HCT116 (cell line): Measurements from ENCODE around the gene RPLP2. TPM values are rescaled to one million over a fixed set of nuclear protein-coding genes. Genes with fewer than 3 reads are reported as not detected.
A peak's percentile ranks its signal among the peaks of the same experiment; 100 is the strongest.

Source experiments
- ATAC-seq: fragments of 200-7000 bp; cut with Tn5 transposase; 2 replicates; pipeline ENCODE4 v1.9.1; 2020; ENCODE audit warnings: mild to moderate bottlenecking, moderate library complexity
- BruUV-seq: library from RNA; stranded (reverse); fragments of 400-500 nt; replicated peaks from 2 replicates; lab custom pipeline; 2021; lab: Mats Ljungman, UMichigan
- CTCF ChIA-PET: fragments of 300-600 bp; sonication (Branson Sonifier 250); formaldehyde crosslinking; loops from one replicate; lab custom pipeline; 2021; ENCODE audit warnings: antibody characterized with exemption; lab: Charles Lee
- POLR2A ChIA-PET: fragments of 300-600, 350-600 bp; sonication (Branson Sonifier 250); formaldehyde crosslinking; loops from one replicate; lab custom pipeline; 2021; ENCODE audit warnings: antibody characterized with exemption; lab: Charles Lee
- RAD21 ChIA-PET, 2 experiments: fragments of 300-600 bp; sonication (Branson Sonifier 250); formaldehyde crosslinking; loops; one replicate each; lab custom pipeline; 2023; ENCODE audit warnings: low total read pairs in 2 of 2; ENCODE audit not compliant: uncharacterized antibody in 2 of 2, unreplicated experiment in 2 of 2, low non-redundant PET in 1 of 2; lab: Charles Lee
- DNase-seq: peaks from one replicate; pipeline ENCODE4 v3.0.0-alpha.2; 2010; ENCODE audit warnings: low read depth, low spot score
- H2AFZ ChIP-seq: fragments of 200-600 bp; shearing (Covaris generic), sonication (generic); 2 replicates; pipeline ENCODE4 v1.6.1; 2017; ENCODE audit warnings: low read depth, mixed run types, mixed read lengths, antibody characterized with exemption, low read length; ENCODE audit not compliant: poor library complexity, severe bottlenecking
- H3K27ac ChIP-seq: 2 replicates; pipeline ENCODE4 v1.5.1; 2012; ENCODE audit warnings: low read depth, low read length
- H3K27me3 ChIP-seq: fragments of 200-600 bp; sonication (generic); 2 replicates; pipeline ENCODE4 v1.6.1; 2016; ENCODE audit warnings: mixed run types, low read length, mixed read lengths; ENCODE audit not compliant: insufficient read depth
- H3K36me3 ChIP-seq, 2 experiments: fragments of 200-500 bp in 1 of 2; fragments of 200-600 bp in 1 of 2; sonication (Bioruptor generic) in 1 of 2; sonication (generic) in 1 of 2; 2 replicates each; pipeline versions ENCODE4 v1.5.1 to v1.6.1; 2014 to 2016; ENCODE audit warnings: low read length in 2 of 2, inconsistent platforms in 1 of 2, mixed read lengths in 1 of 2, mixed run types in 1 of 2; ENCODE audit not compliant: insufficient read depth in 2 of 2, control insufficient read depth in 1 of 2
- H3K4me1 ChIP-seq, 2 experiments: fragments of 200-600 bp in 1 of 2; sonication (generic) in 1 of 2; 2 replicates each; pipeline versions ENCODE4 v1.5.1 to v1.6.1; 2012 to 2017; ENCODE audit warnings: low read length in 2 of 2, inconsistent platforms in 1 of 2, mild to moderate bottlenecking in 1 of 2, mixed read lengths in 1 of 2, mixed run types in 1 of 2, moderate library complexity in 1 of 2; ENCODE audit not compliant: insufficient read depth in 2 of 2, control insufficient read depth in 1 of 2
- H3K4me2 ChIP-seq: fragments of 200-600 bp; sonication (generic); 2 replicates; pipeline ENCODE4 v1.6.1; 2017; ENCODE audit warnings: mixed run types, low read length, mixed read lengths
- H3K4me3 ChIP-seq, 2 experiments: fragments of 200-600 bp in 1 of 2; sonication (generic) in 1 of 2; replicated peaks in 1 of 2; 2 replicates each; pipeline ENCODE4 v1.5.1; 2011 to 2016; ENCODE audit warnings: low read length in 2 of 2, control low read depth in 1 of 2, low read depth in 1 of 2, mild to moderate bottlenecking in 1 of 2, mixed read lengths in 1 of 2, mixed run types in 1 of 2
- H3K79me2 ChIP-seq: fragments of 200-600 bp; sonication (generic); 2 replicates; pipeline ENCODE4 v1.6.1; 2017; ENCODE audit warnings: mild to moderate bottlenecking, mixed run types, low read length, moderate library complexity, mixed read lengths; ENCODE audit not compliant: insufficient read depth
- H3K9ac ChIP-seq: fragments of 200-600 bp; sonication (generic); 2 replicates; pipeline ENCODE4 v1.6.1; 2016; ENCODE audit warnings: low read length, mixed read lengths
- H3K9me2 ChIP-seq: fragments of 200-600 bp; sonication (generic), shearing (Covaris generic); 2 replicates; pipeline ENCODE4 v1.6.1; 2017; ENCODE audit warnings: mixed run types, mild to moderate bottlenecking, moderate library complexity; ENCODE audit not compliant: insufficient read depth
- H3K9me3 ChIP-seq, 2 experiments: fragments of 200-500 bp in 1 of 2; fragments of 200-600 bp in 1 of 2; sonication (Bioruptor generic) in 1 of 2; sonication (generic) in 1 of 2; 2 replicates each; pipeline ENCODE4 v1.6.1; 2014 to 2017; ENCODE audit warnings: low read length in 2 of 2, mixed read lengths in 2 of 2, inconsistent platforms in 1 of 2, low read depth in 1 of 2, mild to moderate bottlenecking in 1 of 2, mixed run types in 1 of 2, moderate library complexity in 1 of 2; ENCODE audit not compliant: control insufficient read depth in 1 of 2, insufficient read depth in 1 of 2
- H4K20me1 ChIP-seq: fragments of 200-600 bp; sonication (generic), shearing (Covaris generic); 2 replicates; pipeline ENCODE4 v1.6.1; 2017; ENCODE audit warnings: mixed run types, mild to moderate bottlenecking, moderate library complexity; ENCODE audit not compliant: insufficient read depth
- CTCF ChIP-seq, 3 experiments: fragments of 200-600 bp in 1 of 3; sonication (generic) in 1 of 3; IDR thresholded peaks in 2 of 3; conservative IDR thresholded peaks in 1 of 3; 2 replicates each; pipeline ENCODE4 v1.5.1; 2012 to 2017; ENCODE audit warnings: low read depth in 2 of 3, low read length in 2 of 3, antibody characterized with exemption in 1 of 3, borderline replicate concordance in 1 of 3, control low read depth in 1 of 3, mild to moderate bottlenecking in 1 of 3, mixed read lengths in 1 of 3, mixed run types in 1 of 3, moderate library complexity in 1 of 3; ENCODE audit not compliant: insufficient read depth in 1 of 3
- EGR1 ChIP-seq: IDR thresholded peaks from 2 replicates; pipeline ENCODE4 v1.6.1; 2012; ENCODE audit warnings: low read depth
- EZH2phosphoT487 ChIP-seq: fragments of 200-600 bp; IDR thresholded peaks from 2 replicates; pipeline ENCODE4 v1.6.1; 2018; ENCODE audit warnings: antibody characterized with exemption, borderline replicate concordance
- SP1 ChIP-seq: IDR thresholded peaks from 2 replicates; pipeline ENCODE4 v1.6.1; 2012; ENCODE audit warnings: low read depth
- intact Hi-C: fragments of 100-400 bp; cut with micrococcal nuclease; formaldehyde crosslinking; loops from 2 replicates; pipeline ENCODE4 v1.10.0; 2022
- total RNA-seq: library from RNA; stranded (reverse); gene quantifications from one replicate; pipeline ENCODE4 v1.2.1, GENCODE V29; 2021; ENCODE audit not compliant: unreplicated experiment

RPLP2 gene
- total RNA-seq, 1 experiment from 2014 or later = 3,615 TPM

GRCh38 chr11:761526-762108 is 48.1 kb upstream of the RPLP2 start:
- Histone ChIP-seq H3K9me3 (no peaks in the 10 kb centered on the region), H3K27ac (peak overlapping the region; percentile 93), H2AFZ (no peak overlapping the region), H3K27me3 (no peaks in the 10 kb centered on the region), H3K36me3 (peaks cover 41 to 56% of the 10 kb centered on the region in 2 experiments), H3K4me1 (peaks cover 20 to 44% of the 10 kb centered on the region in 2 experiments), H3K4me2 (peak overlapping the region; percentile 94), H4K20me1 (peaks cover 5% of the 10 kb centered on the region; the same call in 1 of the 2 replicates), H3K9ac (peak overlapping the region; percentile 82), H3K79me2 (peaks cover 21% of the 10 kb centered on the region), H3K4me3 (no peak overlapping the region), H3K9me2 (no peaks in the 10 kb centered on the region)
- RAD21 ChIA-PET = no interaction called here
- CTCF ChIA-PET = interaction anchor here (1.1 to 1.9 kb wide), 3 partner anchors 13 to 204 kb away, joined by 3 to 10 read pairs (median 3); partner anchors contain the start of gene TALDO1
- TF ChIP-seq EGR1 = no peak
- no peak for TF ChIP-seq SP1
- TF ChIP-seq CTCF (IDR thresholded peaks at IDR 0.05 in 2 of 3, conservative IDR thresholded peaks at IDR 0.05 in 1 of 3; ENCODE audit: borderline replicate concordance in 1 of 3, insufficient read depth in 1 of 3, low read depth in 2 of 3, low read length in 2 of 3) = 0 out of 6 replicates have a peak, but pooled peaks of 1 of the 3 experiments have one; percentile 18
- no peak for TF ChIP-seq EZH2phosphoT487
- DNase-seq = no peak
- intact Hi-C loops = no loop called here
- ATAC-seq = no peak
- POLR2A ChIA-PET = interaction anchor here (0.7 to 2.5 kb wide), 2 partner anchors 11 to 22 kb away, joined by 3 to 9 read pairs; no protein-coding TSS in a partner anchor
- no TSS peak for BruUV-seq
